Stomach (tissue), 4 donors: ENCODE measurements around the gene NFKBIB.

Source experiments
- EP300 ChIP-seq: sonication (generic); formaldehyde crosslinking; IDR thresholded peaks from one replicate; pipeline ENCODE4 v1.6.1; 2017; ENCODE audit warnings: antibody characterized with exemption
- POLR2A ChIP-seq, 4 donors: fragments of 450-650 bp; IDR thresholded peaks; one replicate each; pipeline ENCODE4 v1.6.1; 2016; ENCODE audit warnings: antibody characterized with exemption in 4 of 4, control low read depth in 2 of 4, mild to moderate bottlenecking in 1 of 4, moderate library complexity in 1 of 4
- POLR2AphosphoS5 ChIP-seq, 3 donors: sonication (generic); formaldehyde crosslinking; IDR thresholded peaks; one replicate each; pipeline ENCODE4 v1.6.1; 2016; ENCODE audit warnings: antibody characterized with exemption in 3 of 3
- TF ChIP-seq, protein P1 (sequence below), 7 experiments: fragments of 450-650 bp in 4 of 7; fragments of 200-600 bp in 3 of 7; sonication (generic) in 3 of 7; IDR thresholded peaks; one replicate each; pipeline ENCODE4 v1.5.1; 2016 to 2019; ENCODE audit warnings: antibody characterized with exemption in 7 of 7, control low read depth in 2 of 7, mild to moderate bottlenecking in 1 of 7

DNA sequence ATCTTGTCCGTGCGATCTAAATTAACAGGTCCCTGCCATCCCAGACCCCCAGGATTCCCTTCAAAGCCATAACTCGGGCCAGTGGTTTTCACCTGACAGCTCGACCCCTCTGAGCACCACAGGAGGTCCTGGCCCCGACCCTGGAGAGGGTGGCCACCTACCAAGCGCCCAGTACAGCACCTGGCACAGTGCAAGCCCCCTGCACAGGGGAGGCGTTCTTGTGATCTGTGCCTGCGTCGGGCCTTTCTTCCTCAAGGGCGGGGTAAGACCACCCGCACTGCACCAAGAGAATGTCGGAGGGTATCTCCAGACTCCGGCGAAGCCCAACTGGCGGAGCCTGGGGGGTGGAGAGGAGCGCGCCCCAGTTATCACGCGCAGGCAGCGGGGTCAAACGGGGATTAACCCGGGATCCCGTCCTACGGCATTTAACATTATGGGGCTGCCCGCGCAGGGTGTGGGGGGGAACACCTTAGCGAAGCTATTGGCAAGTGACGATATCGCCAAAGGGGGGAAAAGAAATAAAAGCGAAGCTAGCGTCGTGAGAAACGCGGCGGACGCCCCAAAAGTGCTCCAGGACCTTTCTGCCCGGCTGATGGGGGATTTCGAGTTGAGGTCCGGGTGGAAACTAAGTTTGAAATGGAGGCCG lies 48.7 kb upstream of the NFKBIB start:
- TF ChIP-seq POLR2A (IDR thresholded peaks at IDR 0.05) (no peak), POLR2AphosphoS5 (IDR thresholded peaks at IDR 0.05) (no peak), EP300 (no peak)
- TF ChIP-seq, protein P1, sequence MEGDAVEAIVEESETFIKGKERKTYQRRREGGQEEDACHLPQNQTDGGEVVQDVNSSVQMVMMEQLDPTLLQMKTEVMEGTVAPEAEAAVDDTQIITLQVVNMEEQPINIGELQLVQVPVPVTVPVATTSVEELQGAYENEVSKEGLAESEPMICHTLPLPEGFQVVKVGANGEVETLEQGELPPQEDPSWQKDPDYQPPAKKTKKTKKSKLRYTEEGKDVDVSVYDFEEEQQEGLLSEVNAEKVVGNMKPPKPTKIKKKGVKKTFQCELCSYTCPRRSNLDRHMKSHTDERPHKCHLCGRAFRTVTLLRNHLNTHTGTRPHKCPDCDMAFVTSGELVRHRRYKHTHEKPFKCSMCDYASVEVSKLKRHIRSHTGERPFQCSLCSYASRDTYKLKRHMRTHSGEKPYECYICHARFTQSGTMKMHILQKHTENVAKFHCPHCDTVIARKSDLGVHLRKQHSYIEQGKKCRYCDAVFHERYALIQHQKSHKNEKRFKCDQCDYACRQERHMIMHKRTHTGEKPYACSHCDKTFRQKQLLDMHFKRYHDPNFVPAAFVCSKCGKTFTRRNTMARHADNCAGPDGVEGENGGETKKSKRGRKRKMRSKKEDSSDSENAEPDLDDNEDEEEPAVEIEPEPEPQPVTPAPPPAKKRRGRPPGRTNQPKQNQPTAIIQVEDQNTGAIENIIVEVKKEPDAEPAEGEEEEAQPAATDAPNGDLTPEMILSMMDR (IDR thresholded peaks at IDR 0.05), result peak in 1 of 7 experiments; percentile 24
